Measurements from ENCODE around the gene ATRIP.

DNA sequence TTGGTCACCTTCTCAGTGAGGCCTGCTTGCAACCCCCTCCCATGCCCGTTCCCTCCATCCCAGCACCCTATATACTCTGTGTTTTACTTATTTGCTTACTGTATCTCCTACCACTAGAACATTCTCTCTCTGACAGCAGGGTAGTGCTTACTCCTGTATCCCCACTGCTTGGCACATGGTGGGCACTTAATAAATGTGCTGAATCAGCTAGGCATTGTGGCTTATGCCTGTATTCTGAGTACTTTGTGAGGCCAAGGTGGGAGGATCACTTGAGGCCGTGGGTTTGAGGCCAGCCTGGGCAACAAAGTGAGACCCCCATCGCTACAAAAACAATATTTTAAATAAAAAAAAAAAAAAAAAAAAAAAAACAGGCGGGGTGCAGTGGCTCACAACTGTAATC is 65.0 kb downstream of the ATRIP start:
- TF ChIP-seq ZBTB33 (IDR thresholded peaks at IDR 0.05) (no peak), CTCF (IDR thresholded peaks at IDR 0.05; ENCODE audit: low read depth, low read length, missing input control) (no peak), FOXA1 (IDR thresholded peaks at IDR 0.05) (no peak), REST (IDR thresholded peaks at IDR 0.05) (no peak), TAF1 (conservative IDR thresholded peaks at IDR 0.05) (no peak)

Measured in liver (tissue), 3 donors.